ENCODE data around the gene VAMP5.
"Not testable (repeated sequence)": the region's sequence is repeated elsewhere in the genome, so short reads cannot be mapped to it uniquely, and the experiment has no call there.

VAMP5 gene

DNA sequence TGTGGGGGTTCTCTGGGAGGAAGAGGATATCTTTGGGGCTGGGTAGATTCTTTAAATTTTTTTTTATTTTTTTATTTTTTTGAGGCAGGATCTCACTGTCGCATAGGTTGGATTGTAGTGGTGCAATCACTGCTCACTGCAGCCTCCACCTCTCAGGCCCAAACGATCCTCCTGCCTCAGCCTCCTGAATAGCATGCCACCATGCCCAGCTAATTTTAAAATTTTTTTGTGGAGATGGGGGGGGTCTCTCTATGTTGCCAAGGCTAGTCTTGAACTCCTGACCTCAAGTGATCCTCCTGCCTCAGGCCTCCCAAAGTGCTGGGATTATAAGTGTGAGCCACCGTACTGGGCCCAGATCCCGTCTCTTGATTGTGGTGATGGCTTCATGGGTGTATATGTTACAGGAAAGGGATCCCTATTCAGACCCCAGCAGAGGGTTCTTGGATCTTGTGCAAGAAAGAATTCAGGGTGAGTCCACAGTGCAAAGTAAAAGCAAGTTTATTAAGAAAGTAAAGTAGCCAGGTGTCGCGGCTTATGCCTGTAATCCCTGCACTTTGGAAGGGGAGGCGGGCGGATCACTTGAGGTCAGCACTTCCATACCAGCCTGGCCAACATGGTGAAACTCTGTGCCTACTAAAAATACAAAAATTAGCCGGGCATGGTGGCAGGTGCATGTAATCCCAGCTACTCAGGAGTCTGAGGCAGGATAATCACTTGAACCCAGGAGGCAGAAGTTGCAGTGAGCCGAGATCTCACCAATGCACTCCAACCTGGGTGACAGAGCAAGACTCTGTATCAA lies 29.7 kb downstream of the VAMP5 start:
- H3K9ac ChIP-seq (ENCODE audit: low read length in 2 of 2): no peak overlapping the region
- no peak overlapping the region for H3K27ac ChIP-seq (ENCODE audit: low read length)
- no peaks in the 10 kb centered on the region for H3K27me3 ChIP-seq (ENCODE audit: control insufficient read depth in 1 of 2, insufficient read depth in 2 of 2, low read length in 2 of 2)
- H3K9me3 ChIP-seq (ENCODE audit: control insufficient read depth in 2 of 2, low read length in 2 of 2): no peaks in the 10 kb centered on the region
- no peak overlapping the region for H3K4me3 ChIP-seq (ENCODE audit: low read length in 2 of 2)
- peaks cover 24% of the 10 kb centered on the region for H3K4me1 ChIP-seq (ENCODE audit: control insufficient read depth, insufficient read depth, low read length)
- H3K36me3 ChIP-seq (ENCODE audit: control insufficient read depth in 2 of 2, insufficient read depth in 2 of 2, low read length in 2 of 2): peaks cover 5 to 9% of the 10 kb centered on the region in 2 donors

DNA sequence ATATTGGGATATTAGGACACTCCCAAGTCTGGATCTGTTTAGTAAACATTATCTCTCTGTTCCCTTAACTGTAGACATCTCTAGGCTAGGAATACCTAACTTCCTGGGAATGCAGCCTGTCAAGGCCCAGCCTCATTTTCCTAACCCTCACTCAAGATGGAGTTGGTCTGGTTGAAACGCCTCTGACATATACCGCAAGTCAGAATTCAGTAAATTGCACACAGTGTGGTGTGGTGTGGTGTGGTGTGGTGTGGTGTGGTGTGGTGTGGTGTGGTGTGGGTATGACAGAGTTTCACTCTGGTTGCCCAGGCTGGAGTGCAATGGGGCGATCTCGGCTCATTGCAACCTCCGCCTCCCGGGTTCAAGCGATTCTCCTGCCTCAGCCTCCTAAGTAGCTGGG lies 30.5 kb downstream of the VAMP5 start:
- not testable (repeated sequence) for H3K27ac ChIP-seq (ENCODE audit: low read length); H3K9me3 ChIP-seq (ENCODE audit: control insufficient read depth in 2 of 2, low read length in 2 of 2); H3K27me3 ChIP-seq (ENCODE audit: control insufficient read depth in 1 of 2, insufficient read depth in 2 of 2, low read length in 2 of 2); H3K9ac ChIP-seq (ENCODE audit: low read length in 2 of 2); H3K4me3 ChIP-seq (ENCODE audit: low read length in 2 of 2)
- Histone ChIP-seq H3K4me1 (ENCODE audit: control insufficient read depth, insufficient read depth, low read length) (peaks cover 22% of the 10 kb centered on the region), H3K36me3 (ENCODE audit: control insufficient read depth in 2 of 2, insufficient read depth in 2 of 2, low read length in 2 of 2) (peaks cover 2 to 12% of the 10 kb centered on the region in 2 donors)

DNA sequence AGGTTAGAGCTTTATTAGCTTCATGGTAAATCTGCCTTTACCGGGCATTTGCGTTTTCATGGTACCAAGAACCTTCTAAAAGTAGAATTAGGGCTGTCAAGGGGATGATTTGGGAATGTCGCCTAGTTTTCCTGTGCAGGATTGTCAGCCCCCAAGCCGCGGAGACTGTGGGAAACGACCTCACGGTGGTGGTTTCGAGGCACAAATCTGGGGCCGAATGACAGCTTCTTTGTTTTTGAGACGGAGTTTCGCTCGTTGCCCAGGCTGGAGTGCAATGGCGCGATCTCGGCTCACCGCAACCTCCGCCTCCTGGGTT lies 31.1 kb downstream of the VAMP5 start:
- H3K9me3 ChIP-seq (ENCODE audit: control insufficient read depth in 2 of 2, low read length in 2 of 2): no peaks in the 10 kb centered on the region
- no peaks in the 10 kb centered on the region for H3K27me3 ChIP-seq (ENCODE audit: control insufficient read depth in 1 of 2, insufficient read depth in 2 of 2, low read length in 2 of 2)
- peak overlapping the region; percentile 64 for H3K27ac ChIP-seq (ENCODE audit: low read length)
- peaks cover 20% of the 10 kb centered on the region for H3K4me1 ChIP-seq (ENCODE audit: control insufficient read depth, insufficient read depth, low read length)
- H3K9ac ChIP-seq (ENCODE audit: low read length in 2 of 2): no peak overlapping the region
- peaks cover 2 to 9% of the 10 kb centered on the region in 2 donors for H3K36me3 ChIP-seq (ENCODE audit: control insufficient read depth in 2 of 2, insufficient read depth in 2 of 2, low read length in 2 of 2)
- H3K4me3 ChIP-seq (ENCODE audit: low read length in 2 of 2): no peak overlapping the region

DNA sequence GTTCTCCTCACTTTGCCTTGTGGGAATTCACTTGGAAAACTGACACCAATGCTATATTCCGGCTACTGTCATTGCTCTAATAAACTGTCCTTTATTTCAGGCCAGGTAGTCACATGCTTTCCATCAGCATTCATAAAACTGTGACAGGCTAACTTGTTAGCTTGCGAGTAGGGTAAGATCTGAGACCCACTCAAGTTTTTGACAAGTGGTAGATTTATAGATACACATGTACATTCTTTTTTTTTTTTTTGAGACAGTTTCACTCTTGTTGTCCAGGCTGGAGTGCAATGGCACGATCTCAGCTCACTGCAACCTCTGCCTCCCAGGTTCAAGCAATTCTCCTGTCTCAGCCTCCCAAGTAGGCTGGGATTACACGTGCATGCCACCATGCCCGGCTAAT lies 33.5 kb downstream of the VAMP5 start:
- Histone ChIP-seq H3K4me3 (ENCODE audit: low read length in 2 of 2) (peak overlapping the region in 1 of 2 donors; percentile 0), H3K4me1 (ENCODE audit: control insufficient read depth, insufficient read depth, low read length) (peaks cover 13% of the 10 kb centered on the region), H3K36me3 (ENCODE audit: control insufficient read depth in 2 of 2, insufficient read depth in 2 of 2, low read length in 2 of 2) (peaks cover 11 to 18% of the 10 kb centered on the region in 2 donors)
- not testable (repeated sequence) for H3K27me3 ChIP-seq (ENCODE audit: control insufficient read depth in 1 of 2, insufficient read depth in 2 of 2, low read length in 2 of 2); H3K27ac ChIP-seq (ENCODE audit: low read length); H3K9ac ChIP-seq (ENCODE audit: low read length in 2 of 2); H3K9me3 ChIP-seq (ENCODE audit: control insufficient read depth in 2 of 2, low read length in 2 of 2)

DNA sequence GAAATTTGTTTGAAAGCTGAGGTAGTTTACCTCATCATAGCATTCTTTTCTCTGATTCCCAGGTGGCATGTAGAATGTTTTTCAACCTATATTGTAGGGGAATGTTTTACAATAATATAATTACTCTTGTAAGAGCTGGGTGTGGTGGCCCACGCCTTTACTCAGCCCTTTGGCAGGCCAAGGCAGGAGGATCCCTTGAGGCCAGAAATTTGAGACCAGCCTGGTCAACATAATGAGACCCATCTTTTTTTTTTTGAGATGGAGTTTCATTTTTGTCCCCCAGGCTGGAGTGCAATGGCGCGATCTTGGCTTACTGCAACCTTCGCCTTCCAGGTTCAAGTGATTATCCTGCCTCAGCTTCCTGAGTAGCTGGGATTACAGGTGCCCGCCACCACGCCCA lies 35.4 kb downstream of the VAMP5 start:
- H3K36me3 ChIP-seq (ENCODE audit: control insufficient read depth in 2 of 2, insufficient read depth in 2 of 2, low read length in 2 of 2): peaks cover 25 to 33% of the 10 kb centered on the region in 2 donors
- no peak overlapping the region for H3K27ac ChIP-seq (ENCODE audit: low read length)
- H3K27me3 ChIP-seq (ENCODE audit: control insufficient read depth in 1 of 2, insufficient read depth in 2 of 2, low read length in 2 of 2): no peaks in the 10 kb centered on the region
- H3K9me3 ChIP-seq (ENCODE audit: control insufficient read depth in 2 of 2, low read length in 2 of 2): no peaks in the 10 kb centered on the region
- H3K4me1 ChIP-seq (ENCODE audit: control insufficient read depth, insufficient read depth, low read length): peaks cover 13% of the 10 kb centered on the region
- H3K4me3 ChIP-seq (ENCODE audit: low read length in 2 of 2): no peak overlapping the region
- no peak overlapping the region for H3K9ac ChIP-seq (ENCODE audit: low read length in 2 of 2)

DNA sequence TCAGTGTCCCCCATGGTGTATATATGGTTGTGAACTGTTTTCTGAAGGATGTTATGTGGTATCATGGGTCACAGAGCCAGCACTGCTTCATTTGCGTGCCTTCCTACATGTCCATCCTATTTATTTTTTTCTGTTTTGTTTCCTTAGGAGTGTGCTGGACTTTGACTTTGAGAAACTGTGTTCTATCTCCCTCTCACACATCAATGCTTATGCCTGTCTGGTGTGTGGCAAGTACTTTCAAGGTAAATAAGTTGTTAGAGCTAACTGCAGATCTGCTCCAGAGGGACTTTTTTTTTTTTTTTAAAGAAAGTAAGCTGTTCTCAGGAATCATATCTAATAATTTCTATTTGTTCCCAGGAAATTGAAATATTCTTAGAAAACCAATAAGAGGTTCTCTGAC lies 37.1 kb downstream of the VAMP5 start:
- H3K4me3 ChIP-seq (ENCODE audit: low read length in 2 of 2): no peak overlapping the region
- no peak overlapping the region for H3K9ac ChIP-seq (ENCODE audit: low read length in 2 of 2)
- H3K4me1 ChIP-seq (ENCODE audit: control insufficient read depth, insufficient read depth, low read length): peaks cover 13% of the 10 kb centered on the region
- no peaks in the 10 kb centered on the region for H3K27me3 ChIP-seq (ENCODE audit: control insufficient read depth in 1 of 2, insufficient read depth in 2 of 2, low read length in 2 of 2)
- no peak overlapping the region for H3K27ac ChIP-seq (ENCODE audit: low read length)
- no peaks in the 10 kb centered on the region for H3K9me3 ChIP-seq (ENCODE audit: control insufficient read depth in 2 of 2, low read length in 2 of 2)
- H3K36me3 ChIP-seq (ENCODE audit: control insufficient read depth in 2 of 2, insufficient read depth in 2 of 2, low read length in 2 of 2): peaks cover 38 to 48% of the 10 kb centered on the region in 2 donors

DNA sequence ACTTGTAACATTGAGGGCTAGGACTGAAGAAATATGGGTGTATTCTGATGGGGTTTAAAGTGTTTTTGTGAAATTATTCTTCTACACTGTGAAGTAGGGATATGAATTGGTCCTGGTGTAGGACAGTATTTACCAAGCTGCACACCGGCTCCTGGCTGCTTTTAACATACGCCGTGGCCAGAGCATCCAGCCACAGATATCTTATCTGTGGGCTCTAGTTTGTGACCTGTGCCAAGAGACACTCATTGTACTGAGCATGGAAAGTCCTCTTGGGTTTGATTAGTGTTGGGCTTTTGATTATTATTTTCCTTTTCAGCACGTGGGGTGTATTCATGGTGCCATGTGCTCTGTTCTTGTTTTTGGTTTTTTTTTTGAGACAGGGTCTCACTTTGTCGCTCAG lies 39.8 kb downstream of the VAMP5 start:
- H3K27me3 ChIP-seq (ENCODE audit: control insufficient read depth in 1 of 2, insufficient read depth in 2 of 2, low read length in 2 of 2): no peaks in the 10 kb centered on the region
- H3K4me1 ChIP-seq (ENCODE audit: control insufficient read depth, insufficient read depth, low read length): no peaks in the 10 kb centered on the region
- H3K36me3 ChIP-seq (ENCODE audit: control insufficient read depth in 2 of 2, insufficient read depth in 2 of 2, low read length in 2 of 2): peaks cover 43 to 60% of the 10 kb centered on the region in 2 donors
- no peak overlapping the region for H3K27ac ChIP-seq (ENCODE audit: low read length)
- H3K9ac ChIP-seq (ENCODE audit: low read length in 2 of 2): no peak overlapping the region
- H3K4me3 ChIP-seq (ENCODE audit: low read length in 2 of 2): no peak overlapping the region
- no peaks in the 10 kb centered on the region for H3K9me3 ChIP-seq (ENCODE audit: control insufficient read depth in 2 of 2, low read length in 2 of 2)

- Histone ChIP-seq H3K27ac (ENCODE audit: low read length) (no peak overlapping the region), H3K9ac (ENCODE audit: low read length in 2 of 2) (no peak overlapping the region), H3K9me3 (ENCODE audit: control insufficient read depth in 2 of 2, low read length in 2 of 2) (no peaks in the 10 kb centered on the region), H3K36me3 (ENCODE audit: control insufficient read depth in 2 of 2, insufficient read depth in 2 of 2, low read length in 2 of 2) (peaks cover 50 to 51% of the 10 kb centered on the region in 2 donors), H3K27me3 (ENCODE audit: control insufficient read depth in 1 of 2, insufficient read depth in 2 of 2, low read length in 2 of 2) (no peaks in the 10 kb centered on the region), H3K4me1 (ENCODE audit: control insufficient read depth, insufficient read depth, low read length) (no peaks in the 10 kb centered on the region), H3K4me3 (ENCODE audit: low read length in 2 of 2) (no peak overlapping the region)
Measured at GRCh38 chr2:85628658-85629057, 44.4 kb downstream of the VAMP5 start.

DNA sequence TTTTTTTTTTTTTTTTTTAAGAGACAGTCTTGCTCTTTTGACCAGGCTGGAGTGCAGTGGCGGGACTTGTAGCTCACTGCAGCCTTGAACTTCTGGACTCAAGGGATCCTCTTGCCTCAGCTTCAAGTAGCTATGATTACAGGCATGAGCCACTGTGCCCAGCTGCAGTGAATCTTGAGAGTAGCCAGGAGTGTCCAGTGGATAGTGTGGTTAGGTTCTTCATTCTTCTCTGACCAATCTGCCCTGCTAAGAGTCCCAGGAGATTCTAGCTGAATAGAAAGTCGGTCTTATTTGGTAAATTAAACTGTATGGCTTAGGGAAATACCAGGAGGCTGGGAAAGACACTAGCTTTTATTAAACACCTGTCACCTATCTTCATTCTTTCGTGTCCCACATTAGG lies 47.1 kb downstream of the VAMP5 start:
- Histone ChIP-seq H3K9me3 (ENCODE audit: control insufficient read depth in 2 of 2, low read length in 2 of 2) (no peaks in the 10 kb centered on the region), H3K4me1 (ENCODE audit: control insufficient read depth, insufficient read depth, low read length) (no peaks in the 10 kb centered on the region), H3K27me3 (ENCODE audit: control insufficient read depth in 1 of 2, insufficient read depth in 2 of 2, low read length in 2 of 2) (no peaks in the 10 kb centered on the region), H3K27ac (ENCODE audit: low read length) (no peak overlapping the region), H3K36me3 (ENCODE audit: control insufficient read depth in 2 of 2, insufficient read depth in 2 of 2, low read length in 2 of 2) (peaks cover 34 to 46% of the 10 kb centered on the region in 2 donors), H3K4me3 (ENCODE audit: low read length in 2 of 2) (no peak overlapping the region), H3K9ac (ENCODE audit: low read length in 2 of 2) (no peak overlapping the region)

DNA sequence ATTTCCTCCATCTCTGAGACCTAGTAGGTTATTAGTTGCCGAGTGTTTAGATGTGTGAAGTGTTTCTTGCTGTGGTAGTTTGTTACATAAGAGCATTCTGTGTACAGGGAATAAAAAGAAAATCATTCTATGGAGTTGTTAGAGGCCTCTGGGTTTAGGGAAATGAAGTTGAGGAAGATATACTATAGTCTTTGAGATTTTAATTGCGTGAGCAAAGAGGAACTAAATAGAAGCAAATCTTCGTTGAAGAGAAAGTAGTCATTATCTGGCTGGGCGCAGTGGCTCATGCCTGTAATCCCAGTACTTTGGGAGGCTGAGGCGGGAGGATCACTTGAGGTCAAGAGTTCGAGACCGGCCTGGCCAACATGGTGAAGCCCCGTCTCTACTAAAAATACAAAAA lies 50.8 kb downstream of the VAMP5 start:
- H3K9me3 ChIP-seq (ENCODE audit: control insufficient read depth in 2 of 2, low read length in 2 of 2): no peaks in the 10 kb centered on the region
- no peaks in the 10 kb centered on the region for H3K27me3 ChIP-seq (ENCODE audit: control insufficient read depth in 1 of 2, insufficient read depth in 2 of 2, low read length in 2 of 2)
- peaks cover 2% of the 10 kb centered on the region for H3K4me1 ChIP-seq (ENCODE audit: control insufficient read depth, insufficient read depth, low read length)

DNA sequence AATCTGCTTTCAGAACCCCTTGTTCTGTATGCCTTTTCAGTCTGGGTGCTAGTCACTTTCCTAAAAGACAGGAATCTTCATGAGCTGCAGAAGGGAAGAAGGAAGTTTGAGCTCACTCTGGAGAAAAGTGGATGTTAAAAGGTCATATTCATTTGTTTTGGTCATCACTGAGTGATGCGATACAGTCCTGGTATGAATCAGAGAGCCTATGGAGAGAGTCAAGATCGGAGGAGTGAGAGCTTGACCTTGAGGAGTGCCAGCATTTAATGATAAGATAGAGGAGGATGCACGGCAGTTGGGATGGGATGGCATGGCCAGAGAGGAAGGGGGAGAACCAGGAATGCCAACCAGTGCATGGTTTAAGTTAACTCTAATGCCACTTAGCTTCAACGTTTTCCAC lies 51.4 kb downstream of the VAMP5 start:
- H3K9ac ChIP-seq (ENCODE audit: low read length in 2 of 2): no peak overlapping the region
- H3K27ac ChIP-seq (ENCODE audit: low read length): no peak overlapping the region
- no peaks in the 10 kb centered on the region for H3K27me3 ChIP-seq (ENCODE audit: control insufficient read depth in 1 of 2, insufficient read depth in 2 of 2, low read length in 2 of 2)
- peaks cover 39 to 58% of the 10 kb centered on the region in 2 donors for H3K36me3 ChIP-seq (ENCODE audit: control insufficient read depth in 2 of 2, insufficient read depth in 2 of 2, low read length in 2 of 2)
- no peak overlapping the region for H3K4me3 ChIP-seq (ENCODE audit: low read length in 2 of 2)
- no peaks in the 10 kb centered on the region for H3K9me3 ChIP-seq (ENCODE audit: control insufficient read depth in 2 of 2, low read length in 2 of 2)
- H3K4me1 ChIP-seq (ENCODE audit: control insufficient read depth, insufficient read depth, low read length): peaks cover 2% of the 10 kb centered on the region

More for the DNA sequence above, 50.8 kb downstream of the VAMP5 start:
- Histone ChIP-seq H3K36me3 (ENCODE audit: control insufficient read depth in 2 of 2, insufficient read depth in 2 of 2, low read length in 2 of 2) (peaks cover 42 to 62% of the 10 kb centered on the region in 2 donors), H3K27ac (ENCODE audit: low read length) (no peak overlapping the region), H3K4me3 (ENCODE audit: low read length in 2 of 2) (no peak overlapping the region), H3K9ac (ENCODE audit: low read length in 2 of 2) (no peak overlapping the region)

Data from stomach smooth muscle (tissue), 2 donors.